ENCODE measurements around the gene CNTN4. TPM values are rescaled to one million over a fixed set of nuclear protein-coding genes. Genes with fewer than 3 reads are reported as not detected.

The CNTN4 gene
- total RNA-seq, 1 donor from 2014 or later, result 23.0 TPM

DNA sequence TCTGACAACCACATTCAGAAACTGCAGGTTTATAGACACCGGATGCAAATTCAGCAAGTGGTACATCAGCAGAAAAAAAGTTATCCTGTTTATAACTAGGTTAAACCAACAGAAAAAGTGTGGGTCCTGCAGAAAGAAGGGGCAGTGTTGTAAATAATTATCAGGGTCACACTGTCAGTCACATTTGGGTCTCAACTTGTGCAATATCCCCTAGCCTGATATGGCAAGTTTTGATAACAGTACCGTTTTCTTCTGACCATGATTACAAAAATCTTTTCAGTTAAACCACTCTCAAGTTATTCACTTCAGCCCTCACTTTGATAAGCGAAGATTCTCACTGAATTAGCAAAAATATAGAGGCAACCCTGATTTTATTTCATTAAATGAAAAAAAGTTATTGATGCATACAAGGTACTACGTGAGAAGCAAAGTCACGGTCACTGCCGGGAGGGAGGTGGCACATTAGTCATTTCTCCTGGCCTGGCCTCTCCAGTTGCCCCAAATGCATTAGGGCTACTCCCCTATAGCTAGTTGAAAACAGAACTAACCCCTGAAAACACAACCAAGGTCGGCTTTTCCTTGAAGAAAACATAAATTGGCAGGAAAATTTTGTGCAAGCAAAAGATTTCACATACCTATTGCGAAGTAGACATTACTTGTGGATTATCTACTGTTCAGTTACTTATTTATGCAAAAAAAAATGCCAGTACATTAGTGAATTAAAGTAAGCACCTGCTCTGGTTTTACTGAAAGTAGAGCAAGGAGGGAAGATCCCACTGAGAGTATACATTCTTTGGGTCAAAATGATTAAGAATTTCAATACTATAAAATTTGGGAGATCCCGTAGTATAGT lies 982.9 kb downstream of the CNTN4 start:
- Mint-ChIP-seq H3K27me3 (ENCODE audit: unreplicated experiment) (no peaks in the 10 kb centered on the region), H3K27ac (ENCODE audit: unreplicated experiment) (no peak overlapping the region)
- TF ChIP-seq, protein P1, sequence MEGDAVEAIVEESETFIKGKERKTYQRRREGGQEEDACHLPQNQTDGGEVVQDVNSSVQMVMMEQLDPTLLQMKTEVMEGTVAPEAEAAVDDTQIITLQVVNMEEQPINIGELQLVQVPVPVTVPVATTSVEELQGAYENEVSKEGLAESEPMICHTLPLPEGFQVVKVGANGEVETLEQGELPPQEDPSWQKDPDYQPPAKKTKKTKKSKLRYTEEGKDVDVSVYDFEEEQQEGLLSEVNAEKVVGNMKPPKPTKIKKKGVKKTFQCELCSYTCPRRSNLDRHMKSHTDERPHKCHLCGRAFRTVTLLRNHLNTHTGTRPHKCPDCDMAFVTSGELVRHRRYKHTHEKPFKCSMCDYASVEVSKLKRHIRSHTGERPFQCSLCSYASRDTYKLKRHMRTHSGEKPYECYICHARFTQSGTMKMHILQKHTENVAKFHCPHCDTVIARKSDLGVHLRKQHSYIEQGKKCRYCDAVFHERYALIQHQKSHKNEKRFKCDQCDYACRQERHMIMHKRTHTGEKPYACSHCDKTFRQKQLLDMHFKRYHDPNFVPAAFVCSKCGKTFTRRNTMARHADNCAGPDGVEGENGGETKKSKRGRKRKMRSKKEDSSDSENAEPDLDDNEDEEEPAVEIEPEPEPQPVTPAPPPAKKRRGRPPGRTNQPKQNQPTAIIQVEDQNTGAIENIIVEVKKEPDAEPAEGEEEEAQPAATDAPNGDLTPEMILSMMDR (IDR thresholded peaks at IDR 0.05; ENCODE audit: partially characterized antibody, unreplicated experiment), result no peak

DNA sequence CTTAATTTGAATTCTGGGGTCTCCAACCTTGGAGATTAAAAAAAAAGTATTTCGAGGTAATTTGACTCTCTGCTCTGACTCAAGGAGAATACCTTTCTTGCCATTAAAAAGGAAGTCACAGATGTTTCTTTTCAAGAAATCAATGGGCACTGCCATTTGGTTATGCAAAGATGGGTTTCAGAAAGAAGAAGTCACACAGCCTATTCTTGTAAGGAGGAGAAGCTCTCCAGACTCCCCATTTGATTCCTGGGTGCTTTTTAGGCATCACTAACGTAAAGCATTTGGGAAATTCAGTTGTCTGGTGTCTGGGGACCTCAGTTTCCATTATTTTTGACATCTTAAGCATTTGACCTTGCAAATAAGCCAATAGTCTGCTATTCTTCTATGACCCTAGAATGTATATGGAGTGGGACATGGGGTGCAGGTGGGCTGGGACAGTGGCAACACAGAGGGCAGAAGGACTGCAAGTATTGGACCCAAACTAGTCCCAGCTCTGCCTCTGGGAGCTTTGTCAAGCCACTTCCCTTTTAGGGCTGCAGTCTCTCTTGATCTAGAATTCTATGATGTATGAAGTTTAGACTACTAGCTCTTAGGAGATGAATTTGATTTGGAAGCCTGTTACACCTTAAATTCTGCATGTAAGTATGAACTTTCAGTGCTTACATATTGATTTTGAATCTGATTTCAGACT lies 983.7 kb downstream of the CNTN4 start:
- H3K4me3 Mint-ChIP-seq (ENCODE audit: unreplicated experiment), result peak overlapping the region; percentile 4
- peaks cover 10% of the 10 kb centered on the region for H3K4me1 Mint-ChIP-seq (ENCODE audit: low read depth, unreplicated experiment)
- no peak for DNase-seq
- TF ChIP-seq, protein P1 (IDR thresholded peaks at IDR 0.05; ENCODE audit: partially characterized antibody, unreplicated experiment), result no peak
- H3K36me3 Mint-ChIP-seq (ENCODE audit: unreplicated experiment), result no peaks in the 10 kb centered on the region
- H3K9me3 Mint-ChIP-seq (ENCODE audit: unreplicated experiment), result peaks cover 1% of the 10 kb centered on the region
- H3K27me3 Mint-ChIP-seq (ENCODE audit: unreplicated experiment), result no peaks in the 10 kb centered on the region
- H3K27ac Mint-ChIP-seq (ENCODE audit: unreplicated experiment), result no peak overlapping the region

More for the DNA sequence above, 982.9 kb downstream of the CNTN4 start:
- H3K4me3 Mint-ChIP-seq (ENCODE audit: unreplicated experiment), result no peak overlapping the region
- H3K36me3 Mint-ChIP-seq (ENCODE audit: unreplicated experiment), result no peaks in the 10 kb centered on the region
- no peak for DNase-seq
- H3K9me3 Mint-ChIP-seq (ENCODE audit: unreplicated experiment), result peaks cover 1% of the 10 kb centered on the region
- peaks cover 10% of the 10 kb centered on the region for H3K4me1 Mint-ChIP-seq (ENCODE audit: low read depth, unreplicated experiment)

DNA sequence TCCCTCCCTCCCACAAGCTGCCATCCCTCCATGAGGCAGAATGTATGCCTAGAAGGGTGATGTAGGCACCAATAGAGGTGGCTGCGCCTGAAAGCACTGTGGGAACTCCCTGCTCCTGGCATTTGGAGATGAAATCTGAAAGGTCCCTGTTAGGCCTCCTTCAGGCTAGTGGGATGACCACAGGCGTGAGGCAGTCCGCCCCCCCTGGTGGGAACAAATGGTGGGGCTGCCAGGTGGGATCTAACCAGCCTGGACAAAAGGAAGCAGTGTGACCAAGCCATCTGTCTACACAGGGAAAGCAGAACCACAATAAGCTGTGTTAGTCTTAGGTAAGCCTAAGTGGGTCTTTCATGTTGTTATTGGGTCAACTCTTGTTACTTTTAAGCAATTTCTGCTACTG lies 986.2 kb downstream of the CNTN4 start:
- no peak for DNase-seq
- H3K27ac Mint-ChIP-seq (ENCODE audit: unreplicated experiment), result no peak overlapping the region
- H3K36me3 Mint-ChIP-seq (ENCODE audit: unreplicated experiment), result no peaks in the 10 kb centered on the region
- H3K27me3 Mint-ChIP-seq (ENCODE audit: unreplicated experiment), result no peaks in the 10 kb centered on the region
- H3K4me1 Mint-ChIP-seq (ENCODE audit: low read depth, unreplicated experiment), result peaks cover 10% of the 10 kb centered on the region
- TF ChIP-seq, protein P1 (IDR thresholded peaks at IDR 0.05; ENCODE audit: partially characterized antibody, unreplicated experiment), result no peak
- peaks cover 1% of the 10 kb centered on the region for H3K9me3 Mint-ChIP-seq (ENCODE audit: unreplicated experiment)
- H3K4me3 Mint-ChIP-seq (ENCODE audit: unreplicated experiment), result no peak overlapping the region

DNA sequence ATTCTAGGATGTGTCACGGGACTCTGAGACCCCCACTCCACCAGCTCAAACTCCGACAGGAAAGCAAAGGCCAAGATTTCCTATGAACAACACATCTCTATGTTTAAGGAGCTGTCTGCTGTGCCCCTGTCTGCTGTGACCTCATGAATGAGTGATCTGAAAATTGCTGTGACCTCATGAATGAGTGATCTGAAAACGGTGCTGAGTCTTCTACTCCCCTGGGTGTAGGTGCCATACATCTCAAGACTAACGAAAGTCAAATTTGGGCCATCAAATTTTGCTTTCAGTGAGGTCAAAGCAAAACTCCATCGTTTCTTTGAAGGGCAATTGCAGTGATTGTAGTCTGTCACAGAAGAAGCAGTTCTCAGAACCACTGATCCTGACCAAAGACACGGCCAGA lies 987.1 kb downstream of the CNTN4 start:
- Mint-ChIP-seq H3K4me3 (ENCODE audit: unreplicated experiment) (no peak overlapping the region), H3K9me3 (ENCODE audit: unreplicated experiment) (peaks cover 1% of the 10 kb centered on the region), H3K36me3 (ENCODE audit: unreplicated experiment) (no peaks in the 10 kb centered on the region), H3K27ac (ENCODE audit: unreplicated experiment) (no peak overlapping the region), H3K4me1 (ENCODE audit: low read depth, unreplicated experiment) (peaks cover 10% of the 10 kb centered on the region), H3K27me3 (ENCODE audit: unreplicated experiment) (no peaks in the 10 kb centered on the region)
- TF ChIP-seq, protein P1 (IDR thresholded peaks at IDR 0.05; ENCODE audit: partially characterized antibody, unreplicated experiment), result no peak
- DNase-seq, result no peak

DNA sequence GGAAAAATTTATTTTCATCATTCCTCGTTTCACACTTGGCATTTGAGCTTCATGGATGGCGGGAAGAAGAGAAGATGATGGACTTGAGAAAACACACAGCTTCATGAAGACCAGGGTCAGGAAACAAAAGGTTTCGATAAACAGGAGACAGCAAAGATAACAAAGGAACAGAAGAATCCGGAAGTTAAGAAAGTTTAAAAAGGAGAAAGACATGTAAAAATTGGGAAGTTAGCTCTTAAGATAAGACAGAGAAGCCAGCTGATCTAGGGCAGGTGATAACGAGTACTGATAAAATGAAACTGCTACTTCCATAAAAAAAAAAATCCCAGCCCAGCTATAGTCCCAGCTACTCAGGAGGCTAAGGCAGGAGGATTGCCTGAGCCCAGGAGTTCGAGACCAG lies 987.6 kb downstream of the CNTN4 start:
- no peak for DNase-seq
- peaks cover 10% of the 10 kb centered on the region for H3K4me1 Mint-ChIP-seq (ENCODE audit: low read depth, unreplicated experiment)
- H3K36me3 Mint-ChIP-seq (ENCODE audit: unreplicated experiment), result no peaks in the 10 kb centered on the region
- no peaks in the 10 kb centered on the region for H3K27me3 Mint-ChIP-seq (ENCODE audit: unreplicated experiment)
- peaks cover 1% of the 10 kb centered on the region for H3K9me3 Mint-ChIP-seq (ENCODE audit: unreplicated experiment)
- no peak overlapping the region for H3K27ac Mint-ChIP-seq (ENCODE audit: unreplicated experiment)
- TF ChIP-seq, protein P1 (IDR thresholded peaks at IDR 0.05; ENCODE audit: partially characterized antibody, unreplicated experiment), result no peak
- no peak overlapping the region for H3K4me3 Mint-ChIP-seq (ENCODE audit: unreplicated experiment)
